ENCODE results near the gene EHD1.

DNA sequence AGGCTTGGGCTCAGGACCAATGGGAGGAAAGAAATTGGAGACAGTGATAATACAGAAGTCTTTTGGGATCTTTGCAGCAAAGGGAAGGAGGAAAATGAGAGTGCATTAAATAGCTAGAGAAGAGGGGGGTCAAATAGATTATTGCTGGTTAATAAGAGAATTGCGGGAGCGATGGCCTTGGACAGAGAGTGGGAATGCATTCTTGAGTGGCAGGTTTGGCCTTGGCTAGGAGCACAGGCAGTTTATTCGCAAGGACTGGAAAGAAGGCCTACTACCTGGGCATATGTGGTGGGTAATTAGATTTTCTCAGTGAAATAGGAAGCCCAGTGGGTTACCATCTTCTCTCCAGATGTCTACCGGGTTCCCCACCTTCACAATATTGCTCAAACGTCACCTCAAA is 64.6 kb downstream of the EHD1 start:
- TF ChIP-seq POLR2A (IDR thresholded peaks at IDR 0.05) = no peak
- no peak for TF ChIP-seq EP300 (IDR thresholded peaks at IDR 0.05; ENCODE audit: low read depth)
